DOHH2 (cell line): ENCODE measurements around the gene KIF23.

Experiments
- H3F3A ChIP-seq: fragments of 200-600 bp; sonication (generic), shearing (Covaris generic); 2 replicates; pipeline ENCODE4 v1.6.0; 2016; ENCODE audit warnings: antibody characterized with exemption, mild to moderate bottlenecking; ENCODE audit not compliant: control insufficient read depth, insufficient read depth
- H3K27ac ChIP-seq: fragments of 200-600 bp; sonication (generic); 2 replicates; pipeline ENCODE4 v1.5.1; 2014; ENCODE audit warnings: low read depth, mild to moderate bottlenecking, low read length, moderate library complexity
- H3K27me3 ChIP-seq: fragments of 200-600 bp; sonication (generic); 2 replicates; pipeline ENCODE4 v1.6.1; 2014; ENCODE audit warnings: mild to moderate bottlenecking, low read length, mixed read lengths; ENCODE audit not compliant: control insufficient read depth
- H3K36me3 ChIP-seq: fragments of 200-600 bp; sonication (generic); 2 replicates; pipeline ENCODE4 v1.6.1; 2014; ENCODE audit warnings: mild to moderate bottlenecking, low read length, moderate library complexity, mixed read lengths; ENCODE audit not compliant: control insufficient read depth
- H3K4me1 ChIP-seq: fragments of 200-600 bp; sonication (generic); 2 replicates; pipeline ENCODE4 v1.6.1; 2014; ENCODE audit warnings: mild to moderate bottlenecking, low read length, mixed read lengths; ENCODE audit not compliant: control insufficient read depth
- H3K4me2 ChIP-seq: fragments of 200-600 bp; sonication (generic); 2 replicates; pipeline ENCODE4 v1.6.0; 2014; ENCODE audit warnings: mild to moderate bottlenecking, low read length, moderate library complexity
- H3K4me3 ChIP-seq: fragments of 200-600 bp; sonication (generic); 2 replicates; pipeline ENCODE4 v1.5.1; 2014; ENCODE audit warnings: mild to moderate bottlenecking, low read length, mixed read lengths
- H3K79me2 ChIP-seq: fragments of 200-600 bp; sonication (generic); 2 replicates; pipeline ENCODE4 v1.6.1; 2014; ENCODE audit warnings: mild to moderate bottlenecking, low read length, mixed read lengths; ENCODE audit not compliant: control insufficient read depth
- H3K9me2 ChIP-seq: fragments of 200-600 bp; sonication (generic); replicated peaks from 2 replicates; pipeline ENCODE4 v1.6.1; 2014; ENCODE audit warnings: mild to moderate bottlenecking, low read length, mixed read lengths; ENCODE audit not compliant: control insufficient read depth
- H3K9me3 ChIP-seq: fragments of 200-600 bp; sonication (generic); 2 replicates; pipeline ENCODE4 v1.6.1; 2014; ENCODE audit warnings: antibody characterized with exemption, low read length, mixed read lengths; ENCODE audit not compliant: control insufficient read depth, insufficient read depth
- H4K20me1 ChIP-seq: fragments of 200-600 bp; sonication (generic); 2 replicates; pipeline ENCODE4 v1.6.0; 2014; ENCODE audit warnings: low read depth, mild to moderate bottlenecking, antibody characterized with exemption, low read length, moderate library complexity; ENCODE audit not compliant: control insufficient read depth, insufficient read depth
- EZH2phosphoT487 ChIP-seq: fragments of 200-600 bp; sonication (generic); IDR thresholded peaks from 2 replicates; pipeline ENCODE4 v1.6.1; 2017; ENCODE audit warnings: borderline replicate concordance, mild to moderate bottlenecking, antibody characterized with exemption, low read length, moderate library complexity, mixed read lengths
- TF ChIP-seq, protein P1 (sequence below): fragments of 200-600 bp; sonication (generic); IDR thresholded peaks from one replicate; pipeline ENCODE4 v1.5.1; 2014; ENCODE audit warnings: antibody characterized with exemption, mild to moderate bottlenecking, low read depth, low read length; ENCODE audit not compliant: poor library complexity, severe bottlenecking

The KIF23 gene

GRCh38 chr15:69385831-69386230 is 28.3 kb upstream of the KIF23 start:
- TF ChIP-seq, protein P1, sequence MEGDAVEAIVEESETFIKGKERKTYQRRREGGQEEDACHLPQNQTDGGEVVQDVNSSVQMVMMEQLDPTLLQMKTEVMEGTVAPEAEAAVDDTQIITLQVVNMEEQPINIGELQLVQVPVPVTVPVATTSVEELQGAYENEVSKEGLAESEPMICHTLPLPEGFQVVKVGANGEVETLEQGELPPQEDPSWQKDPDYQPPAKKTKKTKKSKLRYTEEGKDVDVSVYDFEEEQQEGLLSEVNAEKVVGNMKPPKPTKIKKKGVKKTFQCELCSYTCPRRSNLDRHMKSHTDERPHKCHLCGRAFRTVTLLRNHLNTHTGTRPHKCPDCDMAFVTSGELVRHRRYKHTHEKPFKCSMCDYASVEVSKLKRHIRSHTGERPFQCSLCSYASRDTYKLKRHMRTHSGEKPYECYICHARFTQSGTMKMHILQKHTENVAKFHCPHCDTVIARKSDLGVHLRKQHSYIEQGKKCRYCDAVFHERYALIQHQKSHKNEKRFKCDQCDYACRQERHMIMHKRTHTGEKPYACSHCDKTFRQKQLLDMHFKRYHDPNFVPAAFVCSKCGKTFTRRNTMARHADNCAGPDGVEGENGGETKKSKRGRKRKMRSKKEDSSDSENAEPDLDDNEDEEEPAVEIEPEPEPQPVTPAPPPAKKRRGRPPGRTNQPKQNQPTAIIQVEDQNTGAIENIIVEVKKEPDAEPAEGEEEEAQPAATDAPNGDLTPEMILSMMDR: no peak
- no peak for TF ChIP-seq EZH2phosphoT487
- no peaks in the 10 kb centered on the region for H3K36me3 ChIP-seq
- H3K27me3 ChIP-seq: no peaks in the 10 kb centered on the region
- no peak overlapping the region for H3K27ac ChIP-seq
- H3K9me2 ChIP-seq: no peaks in the 10 kb centered on the region
- no peaks in the 10 kb centered on the region for H3K79me2 ChIP-seq
- no peaks in the 10 kb centered on the region for H3K9me3 ChIP-seq
- no peaks in the 10 kb centered on the region for H3F3A ChIP-seq
- H3K4me1 ChIP-seq: no peaks in the 10 kb centered on the region
- H3K4me2 ChIP-seq: no peak overlapping the region
- no peaks in the 10 kb centered on the region for H4K20me1 ChIP-seq
- H3K4me3 ChIP-seq: no peak overlapping the region

GRCh38 chr15:69386284-69386683 is 27.9 kb upstream of the KIF23 start:
- TF ChIP-seq EZH2phosphoT487: no peak
- TF ChIP-seq, protein P1: no peak
- no peaks in the 10 kb centered on the region for H3K9me3 ChIP-seq
- no peak overlapping the region for H3K4me2 ChIP-seq
- no peaks in the 10 kb centered on the region for H3K79me2 ChIP-seq
- no peaks in the 10 kb centered on the region for H3F3A ChIP-seq
- no peak overlapping the region for H3K4me3 ChIP-seq
- H3K4me1 ChIP-seq: no peaks in the 10 kb centered on the region
- H3K9me2 ChIP-seq: no peaks in the 10 kb centered on the region
- no peaks in the 10 kb centered on the region for H3K27me3 ChIP-seq
- no peaks in the 10 kb centered on the region for H4K20me1 ChIP-seq
- H3K36me3 ChIP-seq: no peaks in the 10 kb centered on the region
- no peak overlapping the region for H3K27ac ChIP-seq

DNA sequence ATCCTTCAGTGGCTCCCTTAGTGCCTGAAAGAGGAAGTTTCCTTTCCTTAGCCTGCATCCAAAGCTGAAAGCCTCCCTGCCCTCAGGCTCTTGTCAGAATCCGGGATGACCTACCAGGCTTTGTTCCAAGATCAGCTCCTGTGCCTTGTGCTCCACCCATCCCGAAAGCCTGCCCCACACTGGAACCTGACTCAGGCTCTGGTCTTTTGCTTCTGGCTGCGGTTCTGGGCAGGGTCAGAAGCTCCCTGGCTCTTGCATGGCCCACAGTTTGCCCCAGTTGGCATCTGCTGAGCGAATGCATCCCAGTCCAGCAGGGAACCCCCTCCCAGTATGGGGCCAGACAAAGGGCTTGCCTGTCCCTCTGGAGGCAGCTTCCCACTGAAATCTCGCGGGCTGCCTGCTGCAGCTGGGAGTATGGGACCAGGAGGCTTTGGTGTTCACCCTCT is 25.9 kb upstream of the KIF23 start:
- no peaks in the 10 kb centered on the region for H3K27me3 ChIP-seq
- no peaks in the 10 kb centered on the region for H3K4me1 ChIP-seq
- no peak overlapping the region for H3K27ac ChIP-seq
- H3K9me3 ChIP-seq: no peaks in the 10 kb centered on the region
- H3K79me2 ChIP-seq: no peaks in the 10 kb centered on the region
- no peaks in the 10 kb centered on the region for H3K9me2 ChIP-seq
- H3K36me3 ChIP-seq: no peaks in the 10 kb centered on the region
- no peaks in the 10 kb centered on the region for H3F3A ChIP-seq
- no peak for TF ChIP-seq EZH2phosphoT487
- TF ChIP-seq, protein P1: no peak
- no peak overlapping the region for H3K4me2 ChIP-seq
- no peaks in the 10 kb centered on the region for H4K20me1 ChIP-seq
- no peak overlapping the region for H3K4me3 ChIP-seq

DNA sequence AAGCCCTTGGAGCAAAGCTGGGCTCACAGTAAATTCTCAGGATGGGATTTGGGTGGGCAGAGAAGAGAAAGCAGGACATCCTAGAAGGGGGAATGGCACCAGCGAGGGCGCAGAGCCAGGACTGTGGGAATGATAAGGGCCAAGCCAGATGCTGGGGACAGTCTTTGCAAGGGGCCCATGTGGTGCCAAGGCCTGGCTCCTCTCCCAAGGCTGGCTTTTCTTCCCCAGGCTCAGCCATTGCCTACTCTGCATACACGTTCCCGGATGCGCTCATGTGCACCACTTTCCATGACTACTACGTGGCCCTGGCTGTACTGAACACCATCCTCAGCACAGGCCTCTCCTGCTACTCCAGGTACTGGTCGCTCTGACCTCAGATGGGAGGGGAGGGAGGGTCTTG is 24.7 kb upstream of the KIF23 start:
- Histone ChIP-seq H3F3A (no peaks in the 10 kb centered on the region), H3K27me3 (no peaks in the 10 kb centered on the region), H3K4me1 (peaks cover 5% of the 10 kb centered on the region), H3K9me3 (no peaks in the 10 kb centered on the region), H3K4me3 (no peak overlapping the region), H3K36me3 (no peaks in the 10 kb centered on the region), H4K20me1 (no peaks in the 10 kb centered on the region), H3K27ac (no peak overlapping the region), H3K4me2 (no peak overlapping the region), H3K79me2 (no peaks in the 10 kb centered on the region), H3K9me2 (no peaks in the 10 kb centered on the region)
- TF ChIP-seq, protein P1: no peak
- no peak for TF ChIP-seq EZH2phosphoT487
